Stimulated activated CD4-positive, alpha-beta T cell treated with anti-CD3 and anti-CD28 coated beads, Interleukin-1b, Interleukin-23, amount 100 ng/mL, for 24 hours (primary cell): Measurements from ENCODE around the gene QPCTL.
"Not testable (repeated sequence)": the region's sequence is repeated elsewhere in the genome, so short reads cannot be mapped to it uniquely, and the experiment has no call there.

ENCODE experiments used
- DNase-seq, 4 experiments: peaks; one replicate each; pipeline ENCODE4 v3.0.0-alpha.2; 2020; ENCODE audit warnings: low read depth in 4 of 4, low spot score in 1 of 4

Gene QPCTL

GRCh38 chr19:45716359-45717130 is 24.1 kb downstream of the QPCTL start:
- peak in 1 of 4 experiments; percentile 7 for DNase-seq

GRCh38 chr19:45717131-45717982 is 24.9 kb downstream of the QPCTL start:
- peak; percentile 81 to 94 (median 90) for DNase-seq

GRCh38 chr19:45717983-45718650 is 25.7 kb downstream of the QPCTL start:
- no peak for DNase-seq

GRCh38 chr19:45720065-45720464 is 27.6 kb downstream of the QPCTL start:
- not testable (repeated sequence) for DNase-seq

GRCh38 chr19:45728683-45729082 is 36.2 kb downstream of the QPCTL start:
- not testable (repeated sequence) for DNase-seq

GRCh38 chr19:45729800-45730290 is 37.4 kb downstream of the QPCTL start:
- DNase-seq, result no peak

- peak; percentile 81 to 93 (median 88) for DNase-seq
Measured at GRCh38 chr19:45730368-45731288, 38.2 kb downstream of the QPCTL start, which contains the start of gene FBXO46. FBXO46 (minus strand) TSS chr19:45730896; CDS start chr19:45713495, 17,401 bp downstream.

GRCh38 chr19:45733160-45733810 is 40.8 kb downstream of the QPCTL start, which contains the start of gene MEIOSIN:
MEIOSIN (plus strand) TSS chr19:45733439; CDS start chr19:45735377, 1,938 bp downstream.
- DNase-seq, result no peak

GRCh38 chr19:45739498-45740439 is 47.3 kb downstream of the QPCTL start:
- DNase-seq, result no peak

- no peak for DNase-seq
Measured at GRCh38 chr19:45742969-45743368, 50.5 kb downstream of the QPCTL start.

GRCh38 chr19:45745606-45746005 is 53.1 kb downstream of the QPCTL start:
- DNase-seq, result no peak

- DNase-seq, result no peak
Measured at GRCh38 chr19:45746866-45747265, 54.4 kb downstream of the QPCTL start.

- DNase-seq, result no peak
Measured at GRCh38 chr19:45747513-45747912, 55.0 kb downstream of the QPCTL start.

GRCh38 chr19:45751483-45751882 is 59.0 kb downstream of the QPCTL start:
- DNase-seq, result not testable (repeated sequence)

GRCh38 chr19:45752639-45753038 is 60.2 kb downstream of the QPCTL start:
- no peak for DNase-seq

GRCh38 chr19:45753548-45753947 is 61.1 kb downstream of the QPCTL start:
- no peak for DNase-seq
